Activated naive CD4-positive, alpha-beta T cell treated with anti-CD3 and anti-CD28 coated beads, Interleukin-2, amount 50 U/mL, for 24 hours (primary cell): ENCODE measurements around the gene TRAT1.

Source experiments
- H3K27ac Mint-ChIP-seq: one replicate; pipeline ENCODE4 v1.8.0; 2021; ENCODE audit warnings: mild to moderate bottlenecking, mixed read lengths
- H3K27me3 Mint-ChIP-seq: one replicate; pipeline ENCODE4 v1.8.0; 2021; ENCODE audit warnings: mixed read lengths
- H3K36me3 Mint-ChIP-seq: one replicate; pipeline ENCODE4 v1.8.0; 2021; ENCODE audit warnings: mixed read lengths
- H3K4me1 Mint-ChIP-seq: one replicate; pipeline ENCODE4 v1.8.0; 2021; ENCODE audit warnings: mixed read lengths
- H3K4me3 Mint-ChIP-seq: one replicate; pipeline ENCODE4 v1.8.0; 2021; ENCODE audit warnings: mild to moderate bottlenecking, mixed read lengths
- H3K9me3 Mint-ChIP-seq: one replicate; pipeline ENCODE4 v1.8.0; 2021; ENCODE audit warnings: mixed read lengths

Gene TRAT1

GRCh38 chr3:108833611-108834010 is 11.0 kb downstream of the TRAT1 start:
- H3K27me3 Mint-ChIP-seq = no peaks in the 10 kb centered on the region
- peak overlapping the region; percentile 88 for H3K4me3 Mint-ChIP-seq
- H3K4me1 Mint-ChIP-seq = peaks cover 93% of the 10 kb centered on the region

GRCh38 chr3:108834551-108834950 is 12.0 kb downstream of the TRAT1 start:
- Mint-ChIP-seq H3K27ac (peak overlapping the region; percentile 99), H3K4me3 (peak overlapping the region; percentile 88), H3K36me3 (peaks cover 7% of the 10 kb centered on the region), H3K4me1 (peaks cover 93% of the 10 kb centered on the region), H3K9me3 (no peaks in the 10 kb centered on the region), H3K27me3 (no peaks in the 10 kb centered on the region)

More at GRCh38 chr3:108833611-108834010, 11.0 kb downstream of the TRAT1 start:
- Mint-ChIP-seq H3K36me3 (peaks cover 8% of the 10 kb centered on the region), H3K27ac (peak overlapping the region; percentile 99), H3K9me3 (no peaks in the 10 kb centered on the region)

GRCh38 chr3:108835101-108835500 is 12.5 kb downstream of the TRAT1 start:
- peak overlapping the region; percentile 99 for H3K27ac Mint-ChIP-seq
- peaks cover 8% of the 10 kb centered on the region for H3K36me3 Mint-ChIP-seq
- H3K4me1 Mint-ChIP-seq = peaks cover 91% of the 10 kb centered on the region
- H3K27me3 Mint-ChIP-seq = no peaks in the 10 kb centered on the region
- peak overlapping the region; percentile 88 for H3K4me3 Mint-ChIP-seq
- H3K9me3 Mint-ChIP-seq = no peaks in the 10 kb centered on the region

- Mint-ChIP-seq H3K36me3 (peaks cover 13% of the 10 kb centered on the region), H3K4me3 (peak overlapping the region; percentile 82), H3K9me3 (no peaks in the 10 kb centered on the region), H3K27me3 (no peaks in the 10 kb centered on the region), H3K4me1 (peaks cover 91% of the 10 kb centered on the region), H3K27ac (peak overlapping the region; percentile 98)
Observed at GRCh38 chr3:108838436-108838835, 15.8 kb downstream of the TRAT1 start.

GRCh38 chr3:108845709-108846293 is 23.2 kb downstream of the TRAT1 start:
- peaks cover 81% of the 10 kb centered on the region for H3K4me1 Mint-ChIP-seq
- no peaks in the 10 kb centered on the region for H3K9me3 Mint-ChIP-seq
- H3K4me3 Mint-ChIP-seq = peak overlapping the region; percentile 41
- H3K27me3 Mint-ChIP-seq = no peaks in the 10 kb centered on the region
- H3K27ac Mint-ChIP-seq = peak overlapping the region; percentile 92
- peaks cover 27% of the 10 kb centered on the region for H3K36me3 Mint-ChIP-seq

GRCh38 chr3:108847187-108847586 is 24.6 kb downstream of the TRAT1 start:
- peaks cover 36% of the 10 kb centered on the region for H3K36me3 Mint-ChIP-seq
- no peak overlapping the region for H3K4me3 Mint-ChIP-seq
- H3K27ac Mint-ChIP-seq = peak overlapping the region; percentile 86
- peaks cover 78% of the 10 kb centered on the region for H3K4me1 Mint-ChIP-seq
- no peaks in the 10 kb centered on the region for H3K27me3 Mint-ChIP-seq
- no peaks in the 10 kb centered on the region for H3K9me3 Mint-ChIP-seq

- H3K27ac Mint-ChIP-seq = peak overlapping the region; percentile 69
- peaks cover 72% of the 10 kb centered on the region for H3K4me1 Mint-ChIP-seq
- H3K27me3 Mint-ChIP-seq = no peaks in the 10 kb centered on the region
- no peak overlapping the region for H3K4me3 Mint-ChIP-seq
- no peaks in the 10 kb centered on the region for H3K9me3 Mint-ChIP-seq
- H3K36me3 Mint-ChIP-seq = peaks cover 35% of the 10 kb centered on the region
Observed at GRCh38 chr3:108849075-108849474, 26.5 kb downstream of the TRAT1 start.

- Mint-ChIP-seq H3K9me3 (peaks cover 12% of the 10 kb centered on the region), H3K27ac (peak overlapping the region; percentile 46), H3K4me1 (peaks cover 59% of the 10 kb centered on the region), H3K27me3 (no peaks in the 10 kb centered on the region), H3K4me3 (peak overlapping the region; percentile 86), H3K36me3 (peaks cover 45% of the 10 kb centered on the region)
Observed at GRCh38 chr3:108861401-108861800, 38.8 kb downstream of the TRAT1 start.

- peaks cover 12% of the 10 kb centered on the region for H3K9me3 Mint-ChIP-seq
- peaks cover 49% of the 10 kb centered on the region for H3K4me1 Mint-ChIP-seq
- peaks cover 33% of the 10 kb centered on the region for H3K36me3 Mint-ChIP-seq
- peak overlapping the region; percentile 86 for H3K4me3 Mint-ChIP-seq
- no peaks in the 10 kb centered on the region for H3K27me3 Mint-ChIP-seq
- peak overlapping the region; percentile 99 for H3K27ac Mint-ChIP-seq
Observed at GRCh38 chr3:108862865-108863798, 40.5 kb downstream of the TRAT1 start.

- peak overlapping the region; percentile 99 for H3K27ac Mint-ChIP-seq
- peaks cover 49% of the 10 kb centered on the region for H3K4me1 Mint-ChIP-seq
- H3K36me3 Mint-ChIP-seq = peaks cover 26% of the 10 kb centered on the region
- H3K4me3 Mint-ChIP-seq = peak overlapping the region; percentile 86
- peaks cover 12% of the 10 kb centered on the region for H3K9me3 Mint-ChIP-seq
- no peaks in the 10 kb centered on the region for H3K27me3 Mint-ChIP-seq
Observed at GRCh38 chr3:108863799-108864135, 41.2 kb downstream of the TRAT1 start.

- Mint-ChIP-seq H3K9me3 (peaks cover 15% of the 10 kb centered on the region), H3K36me3 (peaks cover 16% of the 10 kb centered on the region), H3K27me3 (no peaks in the 10 kb centered on the region), H3K27ac (no peak overlapping the region), H3K4me3 (no peak overlapping the region), H3K4me1 (peaks cover 19% of the 10 kb centered on the region)
Observed at GRCh38 chr3:108877901-108878300, 55.3 kb downstream of the TRAT1 start.

- H3K27me3 Mint-ChIP-seq = no peaks in the 10 kb centered on the region
Observed at GRCh38 chr3:108879915-108880314, 57.3 kb downstream of the TRAT1 start.

GRCh38 chr3:108882762-108883161 is 60.2 kb downstream of the TRAT1 start:
- peaks cover 18% of the 10 kb centered on the region for H3K4me1 Mint-ChIP-seq

More at GRCh38 chr3:108879915-108880314, 57.3 kb downstream of the TRAT1 start:
- Mint-ChIP-seq H3K36me3 (peaks cover 10% of the 10 kb centered on the region), H3K4me3 (no peak overlapping the region), H3K27ac (no peak overlapping the region), H3K9me3 (peaks cover 5% of the 10 kb centered on the region), H3K4me1 (peaks cover 27% of the 10 kb centered on the region)

GRCh38 chr3:108883373-108883772 is 60.8 kb downstream of the TRAT1 start:
- Mint-ChIP-seq H3K36me3 (peaks cover 6% of the 10 kb centered on the region), H3K9me3 (peaks cover 2% of the 10 kb centered on the region), H3K4me3 (no peak overlapping the region), H3K27me3 (no peaks in the 10 kb centered on the region), H3K4me1 (peaks cover 18% of the 10 kb centered on the region), H3K27ac (no peak overlapping the region)

More at GRCh38 chr3:108882762-108883161, 60.2 kb downstream of the TRAT1 start:
- peaks cover 5% of the 10 kb centered on the region for H3K9me3 Mint-ChIP-seq
- H3K27me3 Mint-ChIP-seq = no peaks in the 10 kb centered on the region
- peaks cover 6% of the 10 kb centered on the region for H3K36me3 Mint-ChIP-seq
- no peak overlapping the region for H3K4me3 Mint-ChIP-seq
- H3K27ac Mint-ChIP-seq = no peak overlapping the region

- H3K4me3 Mint-ChIP-seq = no peak overlapping the region
- no peaks in the 10 kb centered on the region for H3K27me3 Mint-ChIP-seq
Observed at GRCh38 chr3:108887121-108887520, 64.5 kb downstream of the TRAT1 start.

GRCh38 chr3:108887777-108888176 is 65.2 kb downstream of the TRAT1 start:
- no peaks in the 10 kb centered on the region for H3K36me3 Mint-ChIP-seq
- H3K4me3 Mint-ChIP-seq = no peak overlapping the region
- H3K27ac Mint-ChIP-seq = no peak overlapping the region
- no peaks in the 10 kb centered on the region for H3K27me3 Mint-ChIP-seq
- H3K9me3 Mint-ChIP-seq = no peaks in the 10 kb centered on the region
- peaks cover 14% of the 10 kb centered on the region for H3K4me1 Mint-ChIP-seq

More at GRCh38 chr3:108887121-108887520, 64.5 kb downstream of the TRAT1 start:
- H3K27ac Mint-ChIP-seq = no peak overlapping the region
- H3K4me1 Mint-ChIP-seq = peaks cover 14% of the 10 kb centered on the region
- no peaks in the 10 kb centered on the region for H3K9me3 Mint-ChIP-seq
- no peaks in the 10 kb centered on the region for H3K36me3 Mint-ChIP-seq
